ENCODE data around the gene DPYSL5. TPM values are rescaled to one million over a fixed set of nuclear protein-coding genes. Genes with fewer than 3 reads are reported as not detected.

The DPYSL5 gene
- total and polyA plus RNA-seq, 2 donors (not counting 3 experiments of a cell fraction or from before 2014, with no cell fraction given), result not detected

DNA sequence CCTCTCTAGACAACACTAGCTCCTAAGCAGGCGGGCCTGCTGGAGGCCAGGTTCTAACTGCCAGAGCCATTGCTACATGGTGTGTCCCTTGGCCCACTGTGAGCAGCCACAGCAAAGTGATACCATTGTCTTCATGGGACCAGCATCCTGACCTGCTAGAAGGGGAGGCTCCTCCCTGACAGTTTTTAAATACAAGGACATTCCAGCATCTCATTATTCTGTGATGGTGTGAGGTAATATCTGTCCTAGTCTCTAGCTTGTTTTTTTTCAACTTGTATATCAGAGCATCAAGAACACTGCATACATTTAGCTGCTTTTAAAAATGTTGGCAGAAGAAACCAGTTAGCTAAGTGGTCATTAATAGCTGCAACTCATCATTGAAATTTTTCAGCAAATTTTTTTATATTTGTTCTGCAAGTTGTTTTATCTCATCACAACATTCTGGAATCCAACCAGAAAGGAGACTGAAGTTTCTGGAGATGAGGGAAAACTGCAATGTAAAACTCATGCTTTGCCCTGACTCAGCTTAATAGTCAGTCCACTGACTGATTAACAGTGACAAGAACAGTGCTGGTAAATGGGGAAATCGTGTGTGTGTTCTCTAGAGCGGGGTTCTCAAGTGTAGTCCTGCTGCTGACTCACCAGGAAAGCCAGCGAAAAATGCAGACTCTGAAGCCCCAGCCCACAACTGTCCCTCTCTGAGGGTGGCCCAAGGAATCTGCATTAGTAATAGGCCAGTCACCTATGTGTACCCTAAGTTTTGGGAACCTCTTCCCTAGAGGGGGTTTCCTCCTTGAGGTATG, 140.3 kb downstream of the DPYSL5 start:
- Histone ChIP-seq H3K4me3 (replicated peaks in 1 of 3; ENCODE audit: insufficient read depth in 1 of 3, low read depth in 1 of 3, low read length in 3 of 3) (no peak overlapping the region), H3K27ac (ENCODE audit: insufficient read depth, low read depth, low read length) (no peak overlapping the region), H3K9me1 (replicated peaks; ENCODE audit: control insufficient read depth, extremely low read depth, insufficient read depth, low read length) (no peaks in the 10 kb centered on the region), H3K27me3 (ENCODE audit: control insufficient read depth in 2 of 2, insufficient read depth in 2 of 2, low read length in 2 of 2) (peaks cover 10 to 16% of the 10 kb centered on the region in 2 experiments), H3K9ac (replicated peaks; ENCODE audit: extremely low read depth, insufficient read depth, low read length) (no peak overlapping the region), H3K4me1 (ENCODE audit: control insufficient read depth, extremely low read depth, insufficient read depth, low read length) (peaks cover 7% of the 10 kb centered on the region), H2AFZ (ENCODE audit: low read depth, low read length) (no peak overlapping the region), H3K36me3 (ENCODE audit: control insufficient read depth in 2 of 2, extremely low read depth in 1 of 2, insufficient read depth in 2 of 2, low read length in 2 of 2) (no peaks in the 10 kb centered on the region), H3K79me2 (ENCODE audit: control insufficient read depth, insufficient read depth, low read length) (no peaks in the 10 kb centered on the region), H3K4me2 (ENCODE audit: insufficient read depth, low read length) (no peak overlapping the region), H4K20me1 (replicated peaks; ENCODE audit: control insufficient read depth, extremely low read depth, insufficient read depth, low read length) (no peaks in the 10 kb centered on the region), H3K9me3 (replicated peaks; ENCODE audit: control insufficient read depth, insufficient read depth, low read length) (no peaks in the 10 kb centered on the region)
- TF ChIP-seq GATA2 (IDR thresholded peaks at IDR 0.05; ENCODE audit: insufficient read depth, insufficient read length, low read depth, low read length), result no peak
- no peak for TF ChIP-seq POLR2AphosphoS5 (IDR thresholded peaks at IDR 0.05; ENCODE audit: insufficient read depth, low read depth, low read length)
- TF ChIP-seq MYC (IDR thresholded peaks at IDR 0.05; ENCODE audit: low read depth, low read length), result no peak
- TF ChIP-seq FOS (IDR thresholded peaks at IDR 0.05; ENCODE audit: borderline replicate concordance, insufficient read depth, low read length), result no peak
- TF ChIP-seq, protein P1, sequence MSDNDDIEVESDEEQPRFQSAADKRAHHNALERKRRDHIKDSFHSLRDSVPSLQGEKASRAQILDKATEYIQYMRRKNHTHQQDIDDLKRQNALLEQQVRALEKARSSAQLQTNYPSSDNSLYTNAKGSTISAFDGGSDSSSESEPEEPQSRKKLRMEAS (IDR thresholded peaks at IDR 0.05; ENCODE audit: insufficient read depth, insufficient read length), result no peak
- no peak for TF ChIP-seq JUN (IDR thresholded peaks at IDR 0.05; ENCODE audit: borderline replicate concordance, insufficient read depth, insufficient read length, low read depth)
- TF ChIP-seq, protein P2, sequence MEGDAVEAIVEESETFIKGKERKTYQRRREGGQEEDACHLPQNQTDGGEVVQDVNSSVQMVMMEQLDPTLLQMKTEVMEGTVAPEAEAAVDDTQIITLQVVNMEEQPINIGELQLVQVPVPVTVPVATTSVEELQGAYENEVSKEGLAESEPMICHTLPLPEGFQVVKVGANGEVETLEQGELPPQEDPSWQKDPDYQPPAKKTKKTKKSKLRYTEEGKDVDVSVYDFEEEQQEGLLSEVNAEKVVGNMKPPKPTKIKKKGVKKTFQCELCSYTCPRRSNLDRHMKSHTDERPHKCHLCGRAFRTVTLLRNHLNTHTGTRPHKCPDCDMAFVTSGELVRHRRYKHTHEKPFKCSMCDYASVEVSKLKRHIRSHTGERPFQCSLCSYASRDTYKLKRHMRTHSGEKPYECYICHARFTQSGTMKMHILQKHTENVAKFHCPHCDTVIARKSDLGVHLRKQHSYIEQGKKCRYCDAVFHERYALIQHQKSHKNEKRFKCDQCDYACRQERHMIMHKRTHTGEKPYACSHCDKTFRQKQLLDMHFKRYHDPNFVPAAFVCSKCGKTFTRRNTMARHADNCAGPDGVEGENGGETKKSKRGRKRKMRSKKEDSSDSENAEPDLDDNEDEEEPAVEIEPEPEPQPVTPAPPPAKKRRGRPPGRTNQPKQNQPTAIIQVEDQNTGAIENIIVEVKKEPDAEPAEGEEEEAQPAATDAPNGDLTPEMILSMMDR (IDR thresholded peaks at IDR 0.05; ENCODE audit: extremely low read depth in 1 of 2, insufficient read depth in 1 of 2, low read depth in 1 of 2, low read length in 2 of 2), result no peak
- TF ChIP-seq POLR2A (IDR thresholded peaks at IDR 0.05; ENCODE audit: low read depth, low read length), result no peak
- TF ChIP-seq EZH2 (IDR thresholded peaks at IDR 0.05; ENCODE audit: borderline replicate concordance, low read depth, low read length, severe bottlenecking), result no peak
- FAIRE-seq (no peak), DNase-seq (ENCODE audit: low read depth, low spot score) (no peak)
- intact Hi-C loops (cut with micrococcal nuclease), result loop anchor here (10.0 kb wide), 1 partner anchor 167 kb away; no protein-coding TSS in a partner anchor
- BruUV-seq (replicated peaks), result no TSS peak
- ChIA-PET POLR2A (no interaction called here), CTCF (interaction anchor here (0.7 to 1.4 kb wide), 7 partner anchors 8 to 142 kb away, joined by 3 to 6 read pairs (median 4); no protein-coding TSS in a partner anchor)
- dilution Hi-C loops (cut with MboI; ENCODE audit: extremely low pct_ligation_motif_present, low sequenced_read_pairs), result no loop called here
